IPS-18c (cell line): ENCODE data around the gene RBMS2.
A peak's percentile ranks its signal among the peaks of the same experiment; 100 is the strongest.

ENCODE experiments used
- H3K4me3 ChIP-seq: 2 replicates; pipeline ENCODE4 v1.7.0; 2013; ENCODE audit warnings: low read depth, mild to moderate bottlenecking, low read length, moderate library complexity; ENCODE audit not compliant: insufficient read depth
- H3K9me3 ChIP-seq: one replicate; pipeline ENCODE4 v1.6.1; 2013; ENCODE audit warnings: mild to moderate bottlenecking, low read length, moderate library complexity; ENCODE audit not compliant: control insufficient read depth, insufficient read depth

RBMS2 gene

DNA sequence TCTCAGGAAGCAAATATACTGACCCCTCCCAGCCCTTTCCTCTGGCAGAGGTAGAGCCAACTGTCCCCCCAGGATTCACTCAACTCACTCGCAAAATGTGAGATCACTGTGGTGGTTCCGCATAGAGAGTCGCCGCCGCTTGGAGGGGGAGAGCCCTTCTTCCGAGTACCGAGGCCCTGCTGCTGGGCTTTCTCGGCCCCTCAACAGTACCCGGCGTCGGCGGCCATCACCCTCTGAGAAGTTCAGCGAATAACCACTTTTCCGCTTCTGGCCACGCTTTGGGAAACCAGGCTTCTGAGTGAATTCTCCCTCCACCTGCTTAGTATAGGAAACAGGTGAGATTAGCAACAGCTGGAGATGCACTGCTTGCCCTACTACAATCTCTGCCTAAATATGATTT lies 77.4 kb downstream of the RBMS2 start:
- Histone ChIP-seq H3K4me3 (no peak overlapping the region), H3K9me3 (peaks cover 2% of the 10 kb centered on the region)

DNA sequence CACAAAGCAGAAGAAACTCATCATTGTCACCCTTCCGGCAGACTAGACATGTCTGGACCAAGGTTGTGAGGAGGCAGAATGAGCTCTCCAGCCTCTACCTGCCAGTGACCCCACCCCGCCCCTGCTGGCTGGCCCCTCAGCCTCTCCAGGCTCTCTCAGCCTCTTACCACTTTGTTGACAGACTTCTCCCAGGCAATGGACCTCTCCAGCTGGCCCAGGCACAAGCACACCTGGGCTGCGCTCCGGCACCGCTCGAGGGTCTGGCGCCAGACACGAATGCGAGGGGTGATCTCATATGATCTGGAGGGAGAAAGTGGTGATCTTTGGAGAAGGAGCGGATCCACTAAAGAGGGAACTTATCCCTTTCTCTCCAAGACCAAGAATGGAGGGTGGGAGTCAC lies 78.2 kb downstream of the RBMS2 start:
- Histone ChIP-seq H3K4me3 (no peak overlapping the region), H3K9me3 (peaks cover 2% of the 10 kb centered on the region)

DNA sequence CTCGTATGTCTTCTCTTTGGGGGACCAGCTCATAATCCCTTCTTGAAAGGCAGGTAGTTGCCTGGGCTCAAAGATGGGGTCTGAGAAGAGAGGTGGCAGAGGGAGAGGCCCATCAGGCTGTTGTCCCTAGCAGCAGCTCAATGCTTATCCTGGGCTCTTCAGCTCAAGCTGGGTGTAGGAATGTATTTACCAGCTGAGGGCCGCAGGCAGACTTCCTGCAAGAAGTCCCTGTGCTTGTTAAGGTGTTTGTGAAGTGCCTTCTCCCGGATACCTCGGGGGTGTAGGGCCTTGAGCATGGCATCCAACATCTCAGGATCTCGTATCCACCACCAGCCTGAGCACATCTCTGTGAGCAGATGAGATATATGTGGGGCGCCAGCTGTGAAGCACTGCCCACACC lies 79.1 kb downstream of the RBMS2 start:
- H3K9me3 ChIP-seq = peaks cover 2% of the 10 kb centered on the region
- H3K4me3 ChIP-seq = no peak overlapping the region

DNA sequence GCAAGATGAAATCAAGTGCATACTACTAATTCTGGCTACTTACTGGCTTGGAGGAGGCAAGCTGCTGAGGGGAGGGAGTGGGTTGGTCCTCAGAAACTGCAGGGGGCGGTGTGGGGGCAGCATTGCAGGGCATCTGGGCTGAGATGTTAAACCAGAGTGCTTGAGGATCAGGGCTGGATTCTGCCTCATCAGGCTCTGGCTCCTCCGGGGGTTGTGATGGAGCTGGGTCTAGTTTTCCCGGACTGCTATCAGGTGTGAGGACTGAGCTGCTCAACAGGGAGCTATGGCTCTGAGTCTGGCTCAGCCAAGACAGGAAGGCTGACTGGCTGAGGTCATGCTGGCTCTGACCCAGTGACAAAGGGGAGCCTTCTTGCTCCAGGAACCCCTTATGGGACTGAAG lies 79.9 kb downstream of the RBMS2 start:
- H3K4me3 ChIP-seq = no peak overlapping the region
- peaks cover 2% of the 10 kb centered on the region for H3K9me3 ChIP-seq

DNA sequence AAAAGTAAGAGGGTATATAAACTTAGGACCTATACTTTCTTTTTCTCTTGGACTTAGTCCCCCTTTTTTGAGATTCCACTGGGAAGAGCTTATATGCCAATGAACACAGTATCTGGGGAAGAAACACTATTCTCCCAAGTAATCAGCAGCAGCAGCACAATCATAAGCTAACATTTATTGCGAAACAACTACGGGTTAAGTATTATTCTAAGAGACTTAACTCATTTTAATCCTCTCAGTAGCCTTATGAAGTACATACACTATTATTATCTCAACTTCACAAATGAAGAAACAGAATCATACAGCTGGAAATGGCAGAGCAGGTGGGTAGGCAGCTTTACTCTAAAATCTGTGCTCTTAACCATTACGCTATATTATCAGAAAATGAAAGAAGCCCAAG lies 80.6 kb downstream of the RBMS2 start:
- H3K9me3 ChIP-seq = peaks cover 2% of the 10 kb centered on the region
- no peak overlapping the region for H3K4me3 ChIP-seq

GRCh38 chr12:56604355-56604754 lies 82.7 kb downstream of the RBMS2 start:
- H3K4me3 ChIP-seq = no peak overlapping the region

GRCh38 chr12:56614627-56615026 lies 93.0 kb downstream of the RBMS2 start:
- H3K4me3 ChIP-seq = no peak overlapping the region
- H3K9me3 ChIP-seq = no peaks in the 10 kb centered on the region

More at GRCh38 chr12:56604355-56604754, 82.7 kb downstream of the RBMS2 start:
- H3K9me3 ChIP-seq = peaks cover 2% of the 10 kb centered on the region

DNA sequence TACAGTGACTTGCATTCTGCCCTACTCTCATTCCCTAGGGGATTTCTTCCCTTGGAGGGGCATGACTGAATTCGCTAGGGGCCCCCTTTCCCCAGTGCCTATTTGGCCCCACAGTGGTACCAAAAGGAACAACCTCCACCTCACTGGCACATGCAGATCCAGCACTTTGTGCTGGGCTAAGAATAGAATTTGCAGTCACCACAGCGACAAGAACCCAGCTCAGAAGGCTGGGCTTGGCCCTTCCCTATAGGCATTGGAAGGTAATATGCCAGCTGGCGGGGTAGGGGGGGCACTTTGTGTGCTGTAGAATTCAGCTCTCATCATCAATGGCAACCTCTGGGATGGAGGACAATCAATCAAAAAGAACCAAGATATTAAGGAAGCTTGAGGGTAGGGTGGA lies 94.6 kb downstream of the RBMS2 start:
- Histone ChIP-seq H3K4me3 (no peak overlapping the region), H3K9me3 (no peaks in the 10 kb centered on the region)

GRCh38 chr12:56616925-56617324 lies 95.3 kb downstream of the RBMS2 start:
- H3K4me3 ChIP-seq = no peak overlapping the region

GRCh38 chr12:56622535-56622934 lies 100.9 kb downstream of the RBMS2 start:
- no peak overlapping the region for H3K4me3 ChIP-seq

More at GRCh38 chr12:56616925-56617324, 95.3 kb downstream of the RBMS2 start:
- H3K9me3 ChIP-seq = no peaks in the 10 kb centered on the region

GRCh38 chr12:56626701-56627100 lies 105.1 kb downstream of the RBMS2 start:
- H3K4me3 ChIP-seq = no peak overlapping the region

More at GRCh38 chr12:56622535-56622934, 100.9 kb downstream of the RBMS2 start:
- H3K9me3 ChIP-seq = no peaks in the 10 kb centered on the region

GRCh38 chr12:56628671-56629458 lies 107.2 kb downstream of the RBMS2 start:
- Histone ChIP-seq H3K4me3 (peak overlapping the region; percentile 87), H3K9me3 (no peaks in the 10 kb centered on the region)

More at GRCh38 chr12:56626701-56627100, 105.1 kb downstream of the RBMS2 start:
- no peaks in the 10 kb centered on the region for H3K9me3 ChIP-seq

DNA sequence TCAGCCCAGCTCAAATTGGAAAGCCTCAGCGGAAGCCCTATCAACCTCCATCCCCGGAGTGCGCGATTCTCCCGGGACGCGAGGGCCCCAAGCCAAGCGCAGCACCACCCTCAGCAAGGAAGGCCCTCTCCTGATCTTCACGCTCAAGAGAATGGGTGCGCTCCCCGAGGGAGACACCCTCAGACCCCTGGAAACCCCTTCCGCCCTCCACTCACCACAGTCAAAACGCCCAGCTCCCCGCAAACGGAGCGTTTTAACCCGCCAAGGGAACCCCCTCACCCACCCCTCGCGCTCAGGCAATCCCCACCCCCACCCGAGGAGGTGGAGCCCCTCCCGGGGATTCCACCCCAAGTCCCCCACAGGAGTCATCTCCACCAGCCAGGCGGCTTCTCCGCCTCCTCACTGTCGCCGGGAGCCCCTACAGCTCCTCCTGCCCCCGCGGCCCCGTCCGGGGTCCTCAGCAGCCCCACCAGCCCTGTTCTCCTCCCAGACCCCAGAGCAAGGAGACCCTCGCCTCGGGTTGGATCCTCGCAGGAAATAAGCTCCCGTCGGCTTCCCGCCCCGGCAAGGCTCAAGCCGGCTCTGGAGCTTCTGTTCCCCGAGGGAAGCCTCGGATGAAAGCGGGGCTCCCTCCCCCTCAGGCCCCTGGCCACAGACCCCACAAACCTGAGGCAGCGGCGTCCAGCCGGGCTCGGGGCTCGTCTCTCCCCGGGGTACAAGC lies 108.0 kb downstream of the RBMS2 start:
- Histone ChIP-seq H3K9me3 (no peaks in the 10 kb centered on the region), H3K4me3 (peak overlapping the region; percentile 87)

DNA sequence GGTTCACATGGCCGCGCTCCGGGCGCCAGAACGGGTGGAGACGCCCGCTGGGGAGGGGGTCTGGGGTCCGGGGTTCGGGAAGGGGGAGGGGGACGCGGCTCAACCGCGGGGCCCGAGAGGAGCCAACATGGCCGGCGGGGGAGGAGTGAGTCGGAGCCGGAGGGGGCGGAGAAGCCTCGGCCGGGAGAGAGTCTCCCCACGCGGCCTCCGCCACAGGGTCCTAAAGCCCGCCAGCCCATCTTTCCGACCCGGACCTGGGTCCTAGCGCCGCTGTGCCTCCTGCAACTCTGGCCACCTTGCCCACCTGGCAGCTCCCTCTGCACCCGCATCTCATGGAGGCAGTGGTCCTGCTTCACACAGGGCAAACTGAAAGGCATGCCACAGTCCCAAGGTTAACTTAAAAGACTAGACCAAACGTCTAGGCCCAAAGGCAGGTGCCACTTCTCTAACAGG lies 108.6 kb downstream of the RBMS2 start, which contains the start of gene BAZ2A:
Gene BAZ2A (minus strand): TSS at position 147 of the 453 bp plus-strand sequence. CDS start 12,796 bp downstream, outside the sequence.
- Histone ChIP-seq H3K9me3 (no peaks in the 10 kb centered on the region), H3K4me3 (peak within 1 kb of the TSS; percentile 87)

- peak overlapping the region; percentile 36; the same call in 1 of the 2 replicates for H3K4me3 ChIP-seq
- H3K9me3 ChIP-seq = no peaks in the 10 kb centered on the region
These were observed 110.4 kb downstream of the RBMS2 start for GRCh38 chr12:56631790-56632700.

DNA sequence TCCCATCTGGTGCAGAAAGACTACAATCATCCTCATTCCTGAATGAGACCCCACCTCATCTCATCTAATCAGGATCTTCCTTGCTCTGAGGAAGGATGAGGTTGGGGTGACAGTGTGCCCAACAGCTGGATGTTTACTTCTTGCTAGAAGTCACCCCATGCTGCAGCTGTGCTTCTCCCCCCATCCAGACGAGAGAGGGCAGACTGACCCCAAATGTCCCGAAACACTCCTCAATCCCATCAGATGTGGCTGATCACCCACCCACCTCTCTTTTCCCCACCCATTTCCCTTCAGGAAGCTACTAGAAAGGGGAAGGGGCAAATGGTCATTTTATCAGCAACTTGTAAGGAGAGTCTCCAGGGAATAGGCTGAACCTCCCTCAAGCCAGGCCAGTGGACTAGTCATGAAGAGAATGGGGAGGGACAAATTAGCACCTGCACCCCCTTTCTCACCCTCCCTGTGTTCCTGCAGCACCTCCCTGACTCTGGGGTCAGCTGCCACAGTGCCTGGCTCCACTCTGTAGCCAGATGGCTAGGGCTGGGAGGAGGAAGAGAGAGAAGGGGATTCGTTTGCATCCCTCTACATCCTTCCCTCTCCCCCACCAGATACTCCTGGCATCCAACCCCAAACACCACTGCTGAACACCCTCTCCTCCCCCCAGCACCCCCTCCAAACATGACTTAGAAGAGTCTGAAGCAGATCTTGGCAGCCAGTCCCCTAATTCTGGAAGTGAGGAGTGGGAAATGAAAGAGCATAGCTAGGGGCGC lies 111.3 kb downstream of the RBMS2 start:
- H3K4me3 ChIP-seq = peak overlapping the region; percentile 36; the same call in 1 of the 2 replicates

More for the DNA sequence above, 111.3 kb downstream of the RBMS2 start:
- no peaks in the 10 kb centered on the region for H3K9me3 ChIP-seq
